Activated CD4-positive, alpha-beta T cell treated with anti-CD3 and anti-CD28 coated beads for 36 hours (primary cell): ENCODE measurements around the gene CCDC74A. TPM values are rescaled to one million over a fixed set of nuclear protein-coding genes. Genes with fewer than 3 reads are reported as not detected.
"Not testable (repeated sequence)": the region's sequence is repeated elsewhere in the genome, so short reads cannot be mapped to it uniquely, and the experiment has no call there.

Source experiments
- ATAC-seq: fragments of 200-7000 bp; cut with Tn5 transposase; one replicate; pipeline ENCODE4 v1.10.0; 2021; ENCODE audit warnings: mild to moderate bottlenecking, moderate library complexity
- CTCF ChIA-PET: fragments of 350-600 bp; sonication (Branson Sonifier 250); formaldehyde crosslinking; loops from one replicate; lab custom pipeline; 2021; ENCODE audit warnings: antibody characterized with exemption; lab: Charles Lee
- POLR2A ChIA-PET: fragments of 350-600 bp; sonication (Branson Sonifier 250); formaldehyde crosslinking; loops from one replicate; lab custom pipeline; 2021; ENCODE audit warnings: antibody characterized with exemption, inconsistent platforms; lab: Charles Lee
- DNase-seq: peaks from one replicate; pipeline ENCODE4 v3.0.0-alpha.2; 2020
- H3K27ac Mint-ChIP-seq: one replicate; pipeline ENCODE4 v1.8.0; 2021; ENCODE audit warnings: mixed read lengths
- H3K27me3 Mint-ChIP-seq: one replicate; pipeline ENCODE4 v1.8.0; 2021; ENCODE audit warnings: mixed read lengths
- H3K36me3 Mint-ChIP-seq: one replicate; pipeline ENCODE4 v1.8.0; 2021; ENCODE audit warnings: low read depth, mixed read lengths
- H3K4me1 Mint-ChIP-seq: one replicate; pipeline ENCODE4 v1.8.0; 2021; ENCODE audit warnings: mixed read lengths
- H3K4me3 Mint-ChIP-seq: one replicate; pipeline ENCODE4 v1.8.0; 2021; ENCODE audit warnings: mild to moderate bottlenecking, moderate library complexity, mixed read lengths
- H3K9me3 Mint-ChIP-seq: one replicate; pipeline ENCODE4 v1.8.0; 2021; ENCODE audit warnings: low read depth, mixed read lengths
- intact Hi-C, 2 experiments: fragments of 100-400 bp; cut with DNase I in 1 of 2; cut with micrococcal nuclease in 1 of 2; formaldehyde crosslinking; loops; one replicate each; pipeline versions ENCODE4 v1.14.2 to v1.15.1; 2022 to 2024; cut with DNase I, micrococcal nuclease
- total RNA-seq, 2 experiments: library from RNA; stranded (reverse); gene quantifications; one replicate each; pipeline ENCODE4 v1.2.3, GENCODE V29; 2021

CCDC74A gene
- total RNA-seq, 2 experiments from 2014 or later = 3.0 to 3.5 TPM

DNA sequence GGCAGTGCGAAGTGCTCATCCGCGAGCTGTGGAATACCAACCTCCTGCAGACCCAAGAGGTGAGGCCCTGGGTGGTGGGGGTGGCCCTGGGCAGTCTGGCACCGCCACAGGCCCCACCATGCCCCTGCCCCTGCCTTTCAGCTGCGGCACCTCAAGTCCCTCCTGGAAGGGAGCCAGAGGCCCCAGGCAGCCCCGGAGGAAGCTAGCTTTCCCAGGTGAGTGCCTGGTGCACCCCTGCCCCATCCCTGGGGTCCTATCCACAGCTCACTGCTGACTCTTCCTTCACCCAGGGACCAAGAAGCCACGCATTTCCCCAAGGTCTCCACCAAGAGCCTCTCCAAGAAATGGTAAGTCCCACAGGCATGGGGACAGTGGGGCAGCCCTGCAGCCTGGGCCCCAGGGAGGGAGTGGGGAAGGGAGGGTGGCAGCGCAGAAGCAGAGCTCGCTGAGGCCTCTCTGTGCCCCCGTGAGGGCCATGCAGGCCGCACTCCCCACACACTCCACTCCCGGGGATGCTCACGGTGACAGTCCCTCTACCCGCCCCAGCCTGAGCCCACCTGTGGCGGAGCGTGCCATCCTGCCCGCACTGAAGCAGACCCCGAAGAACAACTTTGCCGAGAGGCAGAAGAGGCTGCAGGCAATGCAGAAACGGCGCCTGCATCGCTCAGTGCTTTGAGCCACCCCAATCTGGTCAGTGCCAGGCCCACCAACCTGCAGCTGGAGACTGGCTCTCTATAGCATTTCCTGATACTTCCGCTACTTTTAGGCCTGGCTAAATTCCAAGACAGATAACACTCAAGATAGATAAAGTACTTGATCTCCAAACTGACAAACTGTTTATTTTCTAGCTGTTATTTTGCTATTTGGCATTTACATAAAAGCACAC is 5.3 kb downstream of the CCDC74A start:
- H3K27ac Mint-ChIP-seq, POLR2A ChIA-PET, ATAC-seq, intact Hi-C loops, DNase-seq, H3K27me3 Mint-ChIP-seq, H3K9me3 Mint-ChIP-seq, H3K36me3 Mint-ChIP-seq, H3K4me1 Mint-ChIP-seq, H3K4me3 Mint-ChIP-seq, CTCF ChIA-PET: not testable (repeated sequence)

- DNase-seq, H3K36me3 Mint-ChIP-seq, POLR2A ChIA-PET, intact Hi-C loops, H3K27ac Mint-ChIP-seq, CTCF ChIA-PET, H3K27me3 Mint-ChIP-seq, H3K9me3 Mint-ChIP-seq, ATAC-seq, H3K4me3 Mint-ChIP-seq, H3K4me1 Mint-ChIP-seq: not testable (repeated sequence)
Observed at GRCh38 chr2:131533609-131534316, 6.1 kb downstream of the CCDC74A start.

DNA sequence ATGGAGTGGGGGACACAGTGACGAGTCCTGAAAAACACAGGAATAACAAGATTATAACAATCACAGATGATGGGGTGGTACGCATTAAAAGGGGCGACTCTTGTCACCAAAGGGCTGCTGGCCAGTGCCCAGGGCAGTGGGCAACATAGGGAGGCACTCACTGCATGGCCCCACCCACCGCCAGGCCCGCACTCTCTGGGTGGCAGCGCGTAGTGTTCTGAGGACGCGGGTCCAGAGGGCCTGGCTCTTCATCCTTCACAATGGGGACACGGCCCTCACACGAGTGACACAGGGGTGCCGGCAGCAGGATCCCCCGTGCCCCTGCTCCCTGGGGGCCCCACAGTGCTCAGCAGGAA is 6.6 kb downstream of the CCDC74A start:
- H3K36me3 Mint-ChIP-seq, POLR2A ChIA-PET, H3K9me3 Mint-ChIP-seq, H3K27ac Mint-ChIP-seq, ATAC-seq, intact Hi-C loops, H3K27me3 Mint-ChIP-seq, DNase-seq, H3K4me1 Mint-ChIP-seq, H3K4me3 Mint-ChIP-seq, CTCF ChIA-PET: not testable (repeated sequence)

- POLR2A ChIA-PET, ATAC-seq, H3K9me3 Mint-ChIP-seq, intact Hi-C loops, H3K27me3 Mint-ChIP-seq, H3K4me3 Mint-ChIP-seq, H3K36me3 Mint-ChIP-seq, H3K4me1 Mint-ChIP-seq, CTCF ChIA-PET, DNase-seq, H3K27ac Mint-ChIP-seq: not testable (repeated sequence)
Observed at GRCh38 chr2:131534965-131535364, 7.3 kb downstream of the CCDC74A start.

GRCh38 chr2:131535526-131535925 is 7.8 kb downstream of the CCDC74A start:
- Mint-ChIP-seq H3K4me1 (no peaks in the 10 kb centered on the region), H3K27ac (no peak overlapping the region), H3K27me3 (no peaks in the 10 kb centered on the region), H3K4me3 (no peak overlapping the region), H3K9me3 (no peaks in the 10 kb centered on the region), H3K36me3 (no peaks in the 10 kb centered on the region)
- DNase-seq (no peak), ATAC-seq (no peak)
- intact Hi-C loops = no loop called here
- ChIA-PET POLR2A (no interaction called here), CTCF (no interaction called here)

- H3K27ac Mint-ChIP-seq, ATAC-seq, H3K27me3 Mint-ChIP-seq, H3K36me3 Mint-ChIP-seq, POLR2A ChIA-PET, CTCF ChIA-PET, DNase-seq, H3K9me3 Mint-ChIP-seq, H3K4me3 Mint-ChIP-seq, intact Hi-C loops, H3K4me1 Mint-ChIP-seq: not testable (repeated sequence)
Observed at GRCh38 chr2:131535951-131536826, 8.5 kb downstream of the CCDC74A start.

DNA sequence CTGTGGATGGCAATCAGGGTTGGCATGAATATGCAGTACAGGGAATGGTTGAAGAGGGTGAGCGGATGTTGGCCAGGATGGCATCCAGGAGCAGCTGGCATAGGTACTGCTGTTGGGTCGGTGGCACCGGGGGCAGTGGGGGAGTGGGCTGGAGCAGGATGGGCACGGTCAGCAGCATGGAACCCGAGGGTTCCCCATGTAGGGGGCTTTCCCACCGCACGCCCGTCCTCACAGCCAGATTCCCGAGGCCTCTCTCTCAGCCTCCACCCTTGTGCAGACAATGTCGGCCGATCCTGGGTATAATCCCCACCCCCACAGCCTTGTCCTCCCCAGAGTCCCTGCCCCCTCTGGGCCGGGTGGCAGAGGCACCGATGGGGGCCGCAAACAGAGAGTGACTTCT is 9.2 kb downstream of the CCDC74A start:
- ATAC-seq, CTCF ChIA-PET, intact Hi-C loops: not testable (repeated sequence)

DNA sequence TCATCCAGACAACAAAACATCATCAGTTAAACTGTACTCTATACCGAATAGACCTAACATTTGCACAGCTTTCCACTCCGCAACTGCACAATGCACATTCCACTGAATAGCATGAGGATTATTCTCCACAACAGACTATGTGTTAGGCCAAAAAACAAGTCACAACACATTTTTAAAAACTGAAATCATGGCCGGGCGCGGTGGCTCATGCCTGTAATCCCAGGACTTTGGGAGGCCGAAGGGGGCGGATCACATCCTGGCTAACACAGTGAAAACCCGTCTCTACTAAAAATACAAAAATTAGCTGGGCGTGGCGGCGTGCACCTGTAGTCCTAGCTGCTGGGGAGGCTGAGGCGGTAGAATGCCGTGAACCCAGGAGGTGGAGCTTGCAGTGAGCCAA is 11.2 kb downstream of the CCDC74A start:
- intact Hi-C loops, H3K27ac Mint-ChIP-seq, DNase-seq, H3K36me3 Mint-ChIP-seq, H3K27me3 Mint-ChIP-seq, H3K4me3 Mint-ChIP-seq, H3K4me1 Mint-ChIP-seq, H3K9me3 Mint-ChIP-seq, CTCF ChIA-PET, ATAC-seq, POLR2A ChIA-PET: not testable (repeated sequence)

More for the DNA sequence above, 9.2 kb downstream of the CCDC74A start:
- POLR2A ChIA-PET, H3K4me1 Mint-ChIP-seq, H3K27ac Mint-ChIP-seq, H3K36me3 Mint-ChIP-seq, DNase-seq, H3K9me3 Mint-ChIP-seq, H3K4me3 Mint-ChIP-seq, H3K27me3 Mint-ChIP-seq: not testable (repeated sequence)

DNA sequence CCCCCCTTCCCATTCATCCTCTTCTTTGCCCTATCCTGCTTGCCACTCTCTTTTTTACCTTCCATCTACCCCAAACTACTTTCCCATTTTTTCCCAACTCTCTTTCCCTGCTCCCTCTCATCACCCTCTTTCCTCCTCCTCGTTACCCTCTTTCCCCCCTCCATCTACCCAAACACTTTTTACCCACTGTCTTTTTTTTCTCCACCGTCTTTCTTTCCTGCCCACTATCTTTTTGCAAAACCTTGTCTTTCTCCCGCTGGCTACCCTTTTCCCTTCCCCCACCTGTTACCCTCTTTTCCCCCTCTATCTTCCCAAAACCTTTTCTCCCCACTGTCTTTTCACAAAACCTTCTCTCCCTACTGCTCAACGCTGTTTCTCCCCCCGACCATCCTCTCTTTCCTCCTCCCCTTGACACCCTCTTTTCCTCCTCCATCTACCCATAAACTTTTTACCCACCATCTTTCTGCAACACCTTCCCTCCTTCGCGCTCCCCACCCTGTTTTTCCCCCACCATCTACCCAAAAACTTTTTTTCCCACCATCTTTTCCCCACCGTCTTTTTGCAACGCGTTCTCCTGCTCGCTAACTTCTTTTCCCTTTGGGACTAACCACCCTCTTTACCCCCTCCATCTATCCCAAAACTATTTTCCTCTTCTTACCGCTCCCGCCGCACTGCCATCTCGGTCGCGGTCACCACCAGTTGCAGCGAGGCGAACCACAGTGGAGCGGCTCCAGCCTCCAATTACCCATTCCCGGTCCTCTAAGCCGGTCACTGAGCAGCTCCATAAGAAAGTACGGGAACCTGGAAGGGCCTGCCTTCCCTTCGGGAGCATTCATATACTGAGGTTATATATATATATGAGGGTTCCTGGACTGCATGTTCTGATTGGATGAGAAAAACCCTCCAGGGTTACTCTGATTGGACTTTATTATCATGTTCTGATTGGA is 15.0 kb downstream of the CCDC74A start:
- no peaks in the 10 kb centered on the region for H3K4me1 Mint-ChIP-seq
- ChIA-PET POLR2A (no interaction called here), CTCF (no interaction called here)
- H3K36me3 Mint-ChIP-seq = no peaks in the 10 kb centered on the region
- H3K4me3 Mint-ChIP-seq = no peak overlapping the region
- H3K9me3 Mint-ChIP-seq = no peaks in the 10 kb centered on the region
- intact Hi-C loops = no loop called here
- no peak for ATAC-seq
- DNase-seq = no peak
- H3K27ac Mint-ChIP-seq = no peak overlapping the region
- H3K27me3 Mint-ChIP-seq = peaks cover 1% of the 10 kb centered on the region

DNA sequence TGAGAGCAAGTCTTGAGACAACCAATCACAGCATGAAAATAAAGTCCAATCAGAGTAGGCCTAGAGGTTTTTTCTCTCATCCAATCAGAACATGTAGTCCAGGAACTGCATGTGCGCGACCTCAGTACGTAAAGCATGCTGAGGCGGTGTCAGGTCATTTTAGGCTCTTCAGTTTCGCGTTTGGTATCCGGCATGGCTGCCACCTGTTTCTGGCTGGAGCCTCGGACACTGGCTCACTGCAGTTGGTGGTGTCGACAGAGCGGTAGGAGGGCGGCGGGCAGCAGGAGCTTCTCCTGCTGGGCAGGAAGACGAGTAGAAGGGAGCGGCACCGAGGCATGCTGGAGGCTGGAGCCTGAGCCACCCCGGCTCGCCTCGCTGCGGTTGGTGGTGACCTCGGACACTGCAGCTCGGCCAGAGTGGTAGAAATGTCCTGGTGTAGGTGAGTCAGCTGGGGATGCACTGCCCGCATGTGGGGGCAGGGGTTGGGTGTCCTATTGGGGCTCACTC is 15.8 kb downstream of the CCDC74A start:
- ChIA-PET CTCF (no interaction called here), POLR2A (no interaction called here)
- Mint-ChIP-seq H3K9me3 (no peaks in the 10 kb centered on the region), H3K27me3 (peaks cover 1% of the 10 kb centered on the region), H3K4me3 (no peak overlapping the region), H3K36me3 (no peaks in the 10 kb centered on the region), H3K27ac (no peak overlapping the region), H3K4me1 (no peaks in the 10 kb centered on the region)
- DNase-seq (no peak), ATAC-seq (no peak)
- intact Hi-C loops = no loop called here
